GM18519 (cell line): ENCODE results near the gene ZFP36L1.

Experiments
- ATAC-seq: cut with Tn5 transposase; IDR thresholded peaks from one replicate; pipeline ENCODE4 v1.9.1; 2021; ENCODE audit warnings: mild to moderate bottlenecking, moderate library complexity; ENCODE audit not compliant: unreplicated experiment, low FRiP score

The ZFP36L1 gene

DNA sequence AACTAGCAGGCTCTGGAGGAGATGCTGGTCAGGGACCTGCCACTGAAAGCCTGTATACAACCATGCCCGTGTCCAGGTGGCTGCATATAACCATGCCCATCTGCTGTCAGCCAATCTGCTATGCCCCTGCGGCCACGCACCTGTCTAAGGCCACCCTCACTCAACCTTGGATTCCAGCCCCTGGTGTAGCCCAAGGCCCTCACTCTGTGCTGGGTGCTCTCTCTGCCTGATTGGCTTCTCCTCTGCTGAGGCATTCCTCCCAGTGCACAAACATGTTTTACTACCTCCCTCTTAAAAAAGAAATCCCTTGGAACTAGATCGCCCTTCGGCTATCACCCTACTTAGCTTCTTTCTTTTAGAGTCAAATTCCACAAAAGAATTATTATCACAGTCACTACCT, 45.5 kb downstream of the ZFP36L1 start:
- no peak for ATAC-seq

DNA sequence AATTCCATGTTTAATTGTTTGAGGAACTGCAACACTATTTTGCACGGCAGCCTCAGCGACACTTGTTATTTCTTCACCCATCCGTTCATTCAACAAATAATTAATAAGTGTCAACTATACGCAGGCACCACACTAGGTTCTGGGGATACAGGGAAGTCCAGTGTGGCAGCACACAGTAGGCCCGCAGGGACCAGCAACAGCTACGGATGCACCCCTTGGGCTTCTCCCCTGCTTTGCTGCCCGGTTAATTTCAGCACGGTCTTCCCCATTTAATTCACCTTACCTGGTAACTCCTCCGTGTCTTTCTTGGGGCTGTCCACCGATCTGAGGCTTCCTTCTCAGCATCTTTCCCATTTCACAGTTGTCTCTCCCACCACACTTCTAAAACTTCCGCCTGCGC, 48.3 kb downstream of the ZFP36L1 start:
- ATAC-seq = no peak

DNA sequence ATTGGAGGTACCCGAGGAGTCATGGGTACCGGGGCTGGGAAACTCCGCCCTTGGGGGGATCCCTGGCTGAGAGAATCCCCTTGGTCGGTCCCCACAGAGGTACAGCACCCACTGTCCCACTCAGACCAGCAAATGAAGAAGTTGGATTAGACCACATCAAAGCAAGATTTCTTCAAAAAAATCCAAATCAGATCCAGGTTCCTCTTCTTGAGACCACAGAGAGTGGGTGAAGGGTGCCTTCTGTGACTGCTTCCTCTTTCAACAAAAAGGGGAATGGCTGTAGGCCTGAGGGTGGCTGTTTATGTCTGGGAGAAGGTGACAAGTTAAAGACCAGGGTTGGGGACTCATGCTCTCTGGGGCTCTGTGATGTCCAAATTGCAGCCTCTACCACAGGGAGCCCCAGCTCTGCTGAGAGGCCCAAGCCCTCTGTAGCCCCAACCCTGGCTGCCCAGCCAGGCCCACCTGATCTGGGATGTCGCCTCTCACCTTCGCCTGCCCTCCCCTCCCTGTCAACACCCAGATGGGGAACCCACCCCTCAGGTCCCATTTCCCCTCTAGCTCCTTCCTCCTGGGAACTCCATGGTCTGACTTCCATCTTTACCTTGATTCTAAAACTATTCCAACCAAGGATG, 50.9 kb downstream of the ZFP36L1 start:
- peak; percentile 70 for ATAC-seq

DNA sequence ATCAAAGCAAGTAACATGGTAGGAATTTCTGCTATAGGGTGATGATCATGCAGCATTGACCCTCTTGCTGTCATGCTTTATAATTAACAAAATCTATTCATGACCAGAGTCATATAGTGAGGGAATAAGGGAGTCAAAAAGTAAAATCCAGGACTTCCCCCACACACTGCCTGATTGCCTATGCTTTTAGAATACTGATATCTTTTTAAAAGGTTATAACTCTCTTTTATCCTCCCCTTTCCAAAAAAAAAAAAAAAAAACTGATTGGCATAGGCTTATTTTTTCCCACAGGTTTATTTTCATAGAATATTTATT, 51.4 kb downstream of the ZFP36L1 start:
- ATAC-seq = no peak

DNA sequence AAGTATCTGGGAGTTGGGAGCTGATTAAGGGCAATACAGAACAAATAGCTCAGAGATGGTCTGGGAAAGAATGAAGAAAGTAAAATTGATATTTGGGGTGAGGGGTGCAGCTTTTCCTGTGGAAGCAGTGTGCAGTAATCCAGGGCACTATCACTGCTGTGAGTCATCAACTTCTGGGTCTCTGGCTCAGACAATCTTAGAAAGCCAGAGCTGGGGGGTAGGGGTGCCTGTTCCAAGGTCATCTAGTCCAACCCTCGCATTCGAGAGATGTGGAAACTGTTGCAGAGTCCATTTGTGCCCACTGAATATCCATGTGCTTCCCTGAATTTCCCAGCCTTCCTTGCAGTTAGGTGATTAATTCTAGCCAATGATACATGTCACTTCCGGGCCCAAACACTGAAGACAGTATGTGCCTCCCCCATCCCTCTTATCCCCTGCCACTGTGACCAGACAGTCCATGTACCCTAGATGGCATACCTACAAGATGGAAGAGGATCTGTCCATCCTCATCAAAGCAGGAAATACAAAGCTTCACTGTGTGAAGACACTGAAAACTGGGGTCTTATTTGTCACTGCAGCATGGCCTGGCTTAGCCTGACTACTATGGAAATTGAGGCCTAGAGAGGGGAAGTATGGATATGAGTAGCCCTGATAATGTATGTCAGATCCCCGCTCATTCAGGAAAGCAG, 51.9 kb downstream of the ZFP36L1 start:
- ATAC-seq = no peak

DNA sequence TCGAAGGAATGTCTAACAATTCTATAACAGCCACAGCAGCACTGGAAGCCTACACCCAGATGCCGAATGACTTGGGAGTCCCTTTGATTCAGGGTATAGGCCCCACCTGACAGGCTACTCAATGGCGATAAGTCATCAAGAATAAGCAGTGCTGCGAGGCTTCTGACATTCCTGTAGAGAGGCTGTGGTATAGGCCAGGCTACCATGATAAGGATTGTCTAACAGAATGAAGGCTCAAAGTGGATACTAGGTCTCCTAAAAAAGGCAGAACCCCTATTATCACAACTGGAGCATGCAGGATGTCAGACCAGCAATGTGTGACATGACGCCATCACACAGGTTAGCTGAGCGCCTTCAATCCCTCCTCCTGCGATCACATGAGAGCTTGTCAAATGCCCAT, 53.2 kb downstream of the ZFP36L1 start:
- no peak for ATAC-seq

DNA sequence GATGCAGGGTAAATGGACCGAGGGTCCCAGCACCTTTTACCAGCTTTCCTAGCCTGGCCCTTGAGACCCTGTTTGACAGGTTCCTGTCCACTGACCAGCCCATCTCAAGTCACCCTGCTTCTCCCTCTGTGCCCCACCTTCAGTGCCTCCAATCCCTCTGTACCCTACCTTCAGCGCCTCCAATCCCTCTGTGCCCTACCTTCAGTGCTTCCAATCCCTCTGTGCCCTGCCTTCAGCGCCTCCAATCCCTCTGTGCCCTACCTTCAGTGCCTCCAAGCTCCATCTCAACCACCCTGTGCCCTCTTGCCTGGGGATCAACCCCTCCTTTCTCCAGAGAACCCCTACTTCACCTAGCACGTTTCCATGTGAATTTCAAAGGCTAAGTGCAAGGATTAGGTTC, 54.3 kb downstream of the ZFP36L1 start:
- no peak for ATAC-seq
